NCI-H1105 (cell line): ENCODE results near the gene FAM161A.
"Not testable (repeated sequence)": the region's sequence is repeated elsewhere in the genome, so short reads cannot be mapped to it uniquely, and the experiment has no call there.

Experiments used
- DNase-seq: peaks from one replicate; lab custom pipeline; 2025; lab: John Stamatoyannopoulos, UW

Gene FAM161A

DNA sequence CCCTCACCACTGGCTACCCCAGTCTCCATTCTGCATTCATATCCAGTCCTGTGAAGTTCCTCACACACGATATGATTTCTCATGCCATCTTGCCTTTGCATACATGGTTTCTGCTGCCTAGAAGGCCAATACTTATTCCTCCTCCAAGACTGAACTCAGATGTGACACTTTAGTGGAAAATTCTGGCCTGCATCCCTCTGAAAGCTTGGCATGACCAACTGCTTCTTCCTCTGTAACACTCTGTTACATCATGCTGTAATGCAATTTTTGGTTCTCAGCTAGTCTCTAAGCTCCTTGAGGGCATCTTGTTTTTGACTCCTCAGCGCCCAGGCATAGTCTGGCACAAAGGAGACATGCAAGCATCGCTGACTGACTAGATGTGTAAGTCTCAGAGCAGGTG is 12.6 kb downstream of the FAM161A start:
- no peak for DNase-seq

DNA sequence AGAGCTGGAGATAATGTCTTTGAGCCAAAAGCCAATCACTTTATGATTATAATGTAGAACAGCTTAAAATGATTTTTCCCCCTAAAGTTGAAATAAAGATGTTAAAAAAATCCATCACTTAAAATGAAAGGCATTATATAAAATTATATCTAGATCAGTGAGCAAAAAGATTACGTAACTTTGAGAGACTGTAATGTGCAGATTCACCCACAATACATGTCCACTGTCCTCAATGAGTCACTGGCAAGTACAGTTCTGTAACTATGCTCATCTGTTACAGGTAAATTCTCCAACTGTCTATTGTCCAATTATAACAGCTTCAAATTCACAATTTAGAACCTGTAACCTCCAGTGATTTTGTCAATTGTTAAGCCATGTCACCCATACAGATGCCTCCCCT is 19.0 kb downstream of the FAM161A start:
- DNase-seq, result no peak

DNA sequence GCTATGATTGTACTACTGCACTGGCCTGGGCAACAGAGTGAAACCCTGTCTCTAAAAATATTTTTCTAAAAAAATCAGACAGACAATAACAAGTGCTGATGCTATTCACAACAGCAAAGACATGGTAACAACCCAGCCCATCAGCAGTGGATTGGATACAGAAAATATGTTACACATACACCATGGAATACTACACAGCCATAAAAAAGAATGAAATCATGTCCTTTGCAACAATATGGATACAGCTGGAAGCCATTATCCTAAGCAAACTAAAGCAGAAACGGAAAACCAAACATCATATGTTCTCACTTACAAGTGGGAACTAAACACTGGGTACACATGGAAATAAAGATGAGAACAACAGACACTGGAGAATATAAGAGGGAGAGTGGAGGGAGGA is 19.9 kb downstream of the FAM161A start:
- no peak for DNase-seq

DNA sequence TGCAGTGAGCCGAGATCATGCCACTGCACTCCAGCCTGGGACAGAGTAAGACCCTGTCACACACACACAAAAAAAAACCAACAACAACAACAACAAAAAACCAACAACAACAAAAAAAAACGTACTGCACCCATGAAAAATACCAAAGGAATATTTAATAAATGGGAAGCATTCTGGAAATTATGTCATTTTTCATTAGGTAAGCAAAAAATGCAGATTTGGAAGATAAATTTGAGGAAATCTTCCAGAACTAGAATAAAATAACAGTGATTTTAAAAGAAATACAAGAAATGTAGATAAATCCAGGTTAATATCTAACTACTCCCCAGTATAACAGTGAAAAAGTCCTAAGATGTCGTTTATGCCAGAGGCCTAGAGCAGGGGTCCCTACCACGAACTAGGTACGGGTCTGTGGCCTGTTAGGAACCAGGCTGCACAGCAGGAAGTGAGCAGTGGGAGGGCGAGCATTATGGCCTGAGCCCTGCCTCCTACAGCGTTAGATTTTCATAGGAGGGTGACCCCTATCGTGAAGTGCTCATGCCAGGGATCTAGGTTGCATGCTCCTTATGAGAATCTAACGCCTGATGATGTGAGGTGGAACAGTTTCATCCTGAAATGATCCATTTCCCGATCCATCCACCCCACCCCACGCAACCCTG is 21.5 kb downstream of the FAM161A start:
- no peak for DNase-seq

DNA sequence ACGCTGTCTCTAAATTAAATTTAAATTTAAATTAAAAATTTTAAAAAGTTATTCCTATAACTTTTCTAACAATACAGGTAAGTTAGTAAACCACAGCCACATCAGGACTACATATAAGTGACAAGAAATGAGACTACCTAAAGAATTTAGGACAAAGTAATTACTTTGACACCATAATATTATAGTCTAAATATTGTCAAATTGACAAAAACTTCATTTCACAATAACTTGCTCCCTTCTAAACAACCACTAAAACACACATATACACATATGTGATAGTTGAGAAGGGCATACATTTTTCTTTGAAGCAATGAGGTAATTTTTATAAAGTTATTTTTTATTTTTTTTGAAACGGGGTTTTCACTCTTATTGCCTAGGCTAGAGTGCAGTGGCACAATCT is 31.6 kb downstream of the FAM161A start:
- no peak for DNase-seq

DNA sequence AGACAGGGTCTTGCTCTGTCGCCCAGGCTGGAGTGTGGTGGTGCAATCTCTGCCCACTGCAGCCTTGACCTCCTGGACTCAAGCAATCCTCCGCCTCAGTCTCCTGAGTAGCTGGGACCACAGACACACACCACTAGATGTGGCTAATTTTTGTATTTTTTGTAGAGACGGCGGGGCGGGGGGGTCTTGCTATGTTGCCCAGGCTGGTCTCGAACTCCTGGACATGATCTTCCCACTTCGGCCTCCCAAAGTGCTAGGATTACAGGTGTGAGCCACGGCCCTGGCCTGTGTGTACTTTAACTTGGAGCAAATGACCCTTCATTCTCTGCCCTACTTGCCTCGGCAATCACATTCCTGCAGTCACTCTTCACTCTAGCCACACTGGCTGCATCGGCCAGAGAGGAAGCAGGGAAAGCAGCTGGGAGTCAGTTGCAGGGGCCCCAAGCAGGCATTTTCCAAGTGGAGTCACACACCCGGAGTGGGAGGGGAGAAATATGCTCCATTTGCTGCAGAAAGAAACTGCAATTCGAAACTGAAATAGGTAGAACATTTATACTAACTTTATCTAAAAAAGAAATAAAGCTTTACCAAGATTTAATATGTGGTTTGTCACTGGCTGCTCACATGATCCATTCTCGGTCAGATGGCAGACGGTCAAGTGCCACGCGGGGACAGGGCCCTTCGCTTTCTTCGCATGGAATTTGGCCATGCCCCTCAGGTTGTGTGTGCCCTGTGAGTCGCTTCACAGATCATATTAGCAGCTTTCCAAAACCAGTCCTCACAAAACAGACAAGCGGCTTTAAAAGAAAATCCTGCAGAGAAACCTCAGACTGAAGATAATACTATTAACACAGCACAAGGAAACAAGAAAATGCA is 37.1 kb downstream of the FAM161A start:
- no peak for DNase-seq

DNA sequence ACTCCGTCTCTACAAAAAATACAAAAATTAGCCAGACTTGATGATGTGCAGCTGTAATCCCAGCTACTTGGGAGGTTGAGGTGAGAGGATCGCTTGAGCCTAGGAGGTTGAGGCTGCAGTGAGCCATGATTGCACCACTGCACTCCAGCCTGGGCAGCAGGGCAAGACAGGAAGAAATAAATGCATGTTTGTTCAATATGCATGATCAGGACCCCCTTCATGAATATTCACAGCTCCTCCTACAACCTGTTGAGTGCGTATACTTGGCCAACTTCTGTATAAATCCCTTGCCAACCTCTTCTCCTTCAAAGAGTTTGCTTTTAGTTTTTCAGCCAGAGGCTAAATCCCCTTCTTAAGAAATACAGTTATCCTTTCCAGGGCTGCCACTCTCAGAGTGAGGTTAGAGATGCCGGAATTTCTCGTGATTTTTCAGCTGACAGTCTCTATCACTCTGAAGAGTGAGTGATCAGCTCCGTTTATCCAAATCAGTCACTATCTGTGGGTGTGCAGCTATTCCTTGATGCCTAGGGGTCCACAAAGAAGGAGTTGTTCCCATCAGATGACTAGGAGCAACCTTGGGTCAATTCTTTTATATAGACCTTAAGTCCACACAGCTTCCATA is 39.2 kb downstream of the FAM161A start:
- DNase-seq, result no peak

DNA sequence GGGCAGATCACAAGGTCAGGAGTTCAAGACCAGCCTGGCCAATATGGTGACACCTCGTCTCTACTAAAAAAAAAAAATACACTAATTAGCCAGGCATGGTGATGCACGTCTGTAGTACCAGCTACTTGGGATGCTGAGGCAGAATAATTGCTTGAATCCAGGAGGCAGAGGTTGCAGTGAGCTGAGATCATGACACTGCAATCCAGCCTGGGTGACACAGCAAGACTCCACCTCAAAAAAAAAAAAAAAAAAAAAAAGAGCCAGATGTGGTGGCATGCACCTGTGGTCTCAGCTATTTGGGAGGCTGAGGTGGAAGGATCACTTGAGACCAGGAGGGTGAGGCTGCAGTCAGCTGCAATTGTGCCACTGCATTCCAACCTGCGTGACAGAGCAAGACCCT is 40.5 kb downstream of the FAM161A start:
- DNase-seq, result not testable (repeated sequence)

DNA sequence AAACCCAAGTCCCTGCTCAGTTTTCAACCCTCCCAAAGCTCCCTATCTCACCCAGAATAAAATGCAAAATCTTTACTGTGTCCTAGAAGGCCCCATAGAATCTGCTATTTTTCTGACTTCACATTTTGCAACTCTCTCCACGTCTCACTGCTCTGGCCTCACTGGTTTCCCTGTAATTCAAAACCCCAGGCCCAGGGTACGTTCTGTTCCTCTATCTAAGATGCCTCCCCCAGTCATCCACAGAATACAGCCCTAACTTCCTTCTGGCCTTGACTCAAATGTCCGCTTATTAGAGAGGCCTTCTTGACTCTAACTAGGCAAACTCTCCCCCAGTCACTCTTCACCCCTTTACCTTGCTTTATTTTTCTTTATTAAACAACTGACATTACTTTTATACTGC is 42.0 kb downstream of the FAM161A start:
- DNase-seq, result no peak

DNA sequence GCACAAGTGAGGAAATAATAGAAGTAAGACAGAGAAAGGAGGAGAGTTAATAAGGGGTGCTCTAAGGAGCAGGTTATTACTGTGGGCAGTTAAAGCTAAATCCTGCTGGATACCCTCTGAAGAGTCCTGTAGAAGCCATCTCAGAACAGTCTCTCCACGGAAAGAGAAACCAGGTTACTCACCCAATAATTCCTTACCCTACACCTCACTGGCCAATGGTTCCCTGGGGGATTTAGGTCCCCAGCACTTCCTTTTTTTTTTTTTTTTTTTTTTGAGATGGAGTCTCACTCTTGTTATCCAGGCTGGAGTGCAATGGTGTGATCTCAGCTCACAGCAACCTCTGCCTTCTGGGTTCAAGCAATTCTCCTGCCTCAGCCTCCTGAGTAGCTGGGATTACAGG is 43.7 kb downstream of the FAM161A start:
- DNase-seq, result not testable (repeated sequence)

DNA sequence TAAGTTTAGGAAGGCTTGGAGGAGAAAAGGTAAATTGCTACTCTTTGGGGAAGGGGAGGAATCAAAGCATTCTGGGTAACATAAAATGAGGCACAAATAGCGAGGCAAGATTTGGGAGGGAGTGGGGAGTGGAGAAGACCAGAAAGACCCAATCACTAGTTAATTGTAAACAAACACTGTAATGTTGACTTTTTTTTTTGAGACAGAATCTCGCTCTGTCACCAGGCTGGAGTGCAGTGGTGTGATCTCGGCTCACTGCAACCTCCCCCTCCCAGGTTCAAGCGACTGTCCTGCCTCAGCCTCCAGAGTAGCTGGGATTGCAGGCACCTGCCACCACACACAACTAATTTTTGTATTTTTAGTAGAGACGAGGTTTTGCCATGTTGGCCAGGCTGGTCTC is 45.2 kb downstream of the FAM161A start:
- not testable (repeated sequence) for DNase-seq

DNA sequence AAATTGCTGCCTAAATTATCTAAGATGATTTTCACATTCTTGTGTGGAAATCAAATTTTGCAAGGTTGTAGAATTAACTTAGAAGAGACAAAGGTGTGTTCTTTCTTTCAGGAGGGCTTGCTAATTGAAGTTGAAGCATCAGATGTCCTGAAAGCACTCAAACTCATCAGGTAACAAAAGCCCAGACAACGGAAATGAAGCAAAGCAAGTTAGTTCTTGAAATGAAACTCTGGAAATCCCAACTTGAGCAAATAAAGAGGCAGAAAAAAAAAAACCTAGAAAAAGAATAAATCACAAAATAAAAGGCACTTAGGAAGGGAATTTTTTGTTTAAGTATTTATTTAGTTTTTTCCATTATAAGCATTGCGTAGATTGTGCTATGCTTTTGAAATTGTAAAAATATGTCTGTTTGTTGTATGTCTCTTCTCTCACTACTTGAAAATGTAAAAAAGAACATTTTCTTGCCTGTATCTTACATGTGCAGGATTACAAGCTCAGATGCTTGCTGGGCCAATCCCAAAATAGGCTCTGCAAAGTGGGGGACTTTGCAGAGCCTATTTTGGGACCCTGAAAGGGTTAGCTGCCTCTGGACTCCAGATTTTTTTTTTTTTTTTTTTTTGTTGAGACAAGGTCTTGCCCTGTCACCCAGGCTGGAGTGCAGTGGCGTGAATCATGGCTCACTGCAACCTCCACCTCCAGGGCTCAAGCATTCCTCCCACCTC is 46.7 kb downstream of the FAM161A start:
- no peak for DNase-seq

DNA sequence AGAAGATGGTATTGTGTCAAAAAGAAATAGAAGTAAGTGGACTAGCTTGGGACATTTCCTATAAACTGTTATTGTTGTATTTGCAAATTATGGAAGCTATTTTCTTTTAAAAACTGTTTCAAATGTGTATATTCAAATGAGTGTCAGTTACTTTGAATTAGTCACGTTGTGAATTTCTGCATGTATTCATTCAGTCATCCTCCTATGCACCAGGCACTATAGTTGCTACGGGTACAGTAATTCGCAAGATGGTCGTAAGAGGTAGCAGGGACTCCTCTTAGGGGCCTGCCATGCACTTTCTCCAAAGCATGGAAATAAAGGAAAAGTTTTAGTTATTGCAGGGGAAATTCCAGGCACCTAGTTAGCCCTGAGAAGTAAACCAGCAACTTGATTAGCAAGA is 51.3 kb downstream of the FAM161A start:
- no peak for DNase-seq

DNA sequence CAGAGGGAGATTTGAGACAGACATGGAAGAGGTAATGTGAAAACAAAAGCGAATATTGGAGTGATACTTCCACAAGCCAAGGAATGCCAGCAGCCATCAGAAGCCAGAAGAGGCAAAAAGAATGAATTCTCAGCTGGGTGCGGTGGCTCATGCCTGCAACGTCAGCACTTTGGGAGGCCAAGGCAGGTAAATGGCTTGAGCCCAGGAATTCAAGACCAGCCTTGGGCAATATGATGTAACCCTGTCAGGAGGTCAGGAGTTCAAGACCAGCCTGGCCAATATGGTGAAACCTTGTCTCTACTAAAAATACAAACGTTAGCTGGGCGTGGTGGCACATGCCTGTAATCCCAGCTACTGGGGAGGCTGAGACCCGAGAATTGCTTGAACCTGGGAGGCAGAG is 54.8 kb downstream of the FAM161A start:
- DNase-seq, result no peak

DNA sequence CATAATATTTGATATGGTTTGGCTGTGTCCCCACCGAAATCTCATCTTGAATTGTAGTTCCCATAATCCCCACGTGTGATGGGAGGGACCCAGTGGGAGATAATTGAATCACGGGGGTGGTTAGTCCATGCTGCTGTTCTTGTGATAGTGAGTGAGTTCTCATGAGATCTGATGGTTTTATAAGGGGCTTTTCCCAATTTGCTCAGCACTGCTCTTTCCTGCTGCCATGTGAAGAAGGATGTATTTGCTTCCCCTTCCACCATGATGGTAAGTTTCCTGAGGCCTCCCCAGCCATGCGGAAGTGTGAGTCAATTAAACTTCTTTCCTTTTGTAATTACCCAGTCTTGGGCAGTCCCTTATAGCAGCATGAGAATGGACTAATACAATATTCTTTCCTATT is 56.4 kb downstream of the FAM161A start:
- not testable (repeated sequence) for DNase-seq

DNA sequence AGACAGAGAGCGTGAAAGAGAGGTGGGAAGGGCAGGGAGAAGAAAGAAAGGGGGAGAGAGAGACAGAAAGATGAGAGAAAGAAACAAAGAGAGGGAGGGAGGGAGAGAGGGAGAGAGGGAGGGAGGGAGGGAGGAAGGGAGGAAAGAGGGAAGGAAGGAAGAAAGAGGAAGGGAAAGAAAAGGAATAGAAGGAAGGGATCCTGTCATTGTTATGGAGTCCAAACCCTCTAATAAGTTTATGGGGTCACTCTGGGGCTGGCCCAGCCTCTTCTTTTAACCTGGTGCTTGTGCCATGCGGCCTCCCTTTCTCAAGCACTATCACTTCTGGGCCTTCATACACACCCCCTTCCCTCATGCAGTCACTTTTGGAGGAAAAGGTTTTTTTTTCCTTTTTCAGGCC is 58.5 kb downstream of the FAM161A start:
- DNase-seq, result no peak

DNA sequence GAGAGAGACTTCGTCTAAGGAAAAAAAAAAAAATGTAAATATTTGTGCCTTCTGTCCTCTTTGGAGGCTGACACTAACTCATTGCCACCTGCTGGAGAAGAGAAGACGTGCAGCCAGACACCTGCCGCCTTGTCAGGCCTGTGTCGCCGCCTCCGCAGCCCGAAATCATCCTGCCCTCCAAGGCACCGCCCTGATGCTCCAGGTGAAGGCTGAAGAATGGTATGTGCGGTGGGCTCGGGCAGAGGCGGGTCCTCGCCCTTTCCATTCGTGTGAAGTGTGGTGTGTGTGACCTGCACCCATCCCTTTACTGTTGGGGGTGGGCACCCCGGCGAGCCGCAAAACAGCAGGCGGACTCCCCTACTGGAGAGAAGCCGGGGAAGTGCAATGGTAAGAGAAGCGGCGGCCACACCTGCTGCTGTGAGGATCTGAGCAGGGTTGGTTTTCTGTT is 60.4 kb downstream of the FAM161A start:
- DNase-seq, result no peak

DNA sequence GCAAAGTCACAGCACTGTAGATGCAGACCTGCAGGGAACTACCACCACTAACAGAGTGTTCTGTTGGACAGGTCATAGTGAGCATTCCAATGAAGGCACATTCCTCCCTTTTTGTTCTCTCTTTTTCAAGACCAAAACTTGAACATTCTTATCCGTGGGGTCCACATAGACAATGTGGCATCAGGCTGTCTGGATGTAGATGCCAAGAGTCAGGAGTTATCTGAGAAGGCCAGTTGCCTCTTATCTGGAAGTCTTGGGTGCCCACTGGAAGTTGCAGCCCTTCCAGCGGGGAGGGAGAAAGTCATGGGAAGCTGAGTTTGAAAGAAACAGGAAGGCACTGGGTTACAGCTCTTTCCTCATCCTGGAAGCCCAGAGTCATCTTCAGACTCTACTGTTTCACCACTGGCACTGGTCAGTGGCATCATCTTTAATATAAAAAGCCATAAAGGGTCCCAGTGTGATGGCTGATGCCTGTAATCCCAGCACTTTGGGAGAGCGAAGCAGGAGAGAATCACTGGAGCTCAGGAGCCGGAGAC is 61.4 kb downstream of the FAM161A start:
- no peak for DNase-seq

DNA sequence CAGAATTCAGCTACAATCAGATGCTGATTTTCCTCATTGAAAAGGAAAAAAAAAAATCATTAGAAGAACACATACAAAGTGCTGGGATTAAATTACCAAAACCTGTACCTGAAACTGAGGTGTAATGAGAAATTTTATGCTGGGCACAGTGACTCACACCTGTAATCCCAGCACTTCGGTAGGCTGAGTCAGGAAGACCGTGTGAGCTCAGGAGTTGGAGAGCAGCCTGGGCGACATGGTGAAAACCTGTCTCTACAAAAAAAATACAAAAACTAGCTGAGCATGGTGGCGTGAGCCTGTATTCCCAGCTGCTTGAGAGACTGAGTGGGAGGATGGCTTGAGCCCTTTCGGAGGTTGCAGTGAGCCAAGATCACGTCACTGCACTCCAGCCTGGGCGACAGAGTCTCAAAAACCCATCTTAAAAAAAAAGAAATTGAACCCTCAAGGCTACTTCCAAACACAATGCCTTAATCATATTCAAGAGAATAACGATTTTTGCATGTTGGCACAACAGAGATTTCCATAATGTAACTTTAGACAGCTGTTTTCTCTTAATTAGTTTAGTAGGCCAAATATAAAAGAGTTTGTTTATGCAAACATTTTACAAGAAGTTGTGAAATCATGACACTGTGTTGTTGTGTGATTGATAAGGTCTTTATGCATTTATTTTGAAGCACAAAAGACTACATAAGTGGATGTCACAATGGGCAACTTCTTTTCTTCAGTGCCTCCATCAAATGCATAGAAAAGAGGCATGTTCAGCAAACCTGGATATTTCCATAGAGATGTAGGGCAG is 63.9 kb downstream of the FAM161A start:
- DNase-seq, result no peak

DNA sequence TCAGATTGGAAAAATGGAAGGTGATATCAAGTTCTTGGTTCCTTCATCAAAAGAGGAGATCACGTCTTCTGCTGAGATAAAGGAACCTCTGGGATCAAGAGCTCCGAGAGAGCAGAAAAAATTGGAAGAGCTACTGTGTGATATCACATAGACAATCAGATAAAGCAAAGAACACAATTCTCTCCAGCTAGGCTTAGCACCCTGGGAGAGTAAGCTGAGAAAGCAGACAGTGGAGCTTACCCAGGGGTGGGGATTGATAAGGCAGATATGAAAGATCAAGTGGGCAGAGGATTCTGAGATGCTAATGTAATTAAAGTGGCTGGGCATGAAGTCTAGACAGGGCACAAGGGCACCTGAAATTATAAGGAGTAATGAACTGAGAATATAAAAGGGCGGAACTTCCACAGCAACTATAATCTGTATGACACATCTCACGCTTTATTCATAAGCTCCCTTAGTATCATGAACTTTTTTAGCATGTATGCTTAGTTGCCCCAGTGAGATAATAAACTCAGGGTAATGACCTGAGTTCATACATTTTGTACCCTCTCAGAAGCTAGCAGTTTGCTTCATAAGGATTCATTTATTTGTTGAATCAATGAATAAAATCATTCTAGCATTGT is 65.8 kb downstream of the FAM161A start:
- DNase-seq, result no peak

DNA sequence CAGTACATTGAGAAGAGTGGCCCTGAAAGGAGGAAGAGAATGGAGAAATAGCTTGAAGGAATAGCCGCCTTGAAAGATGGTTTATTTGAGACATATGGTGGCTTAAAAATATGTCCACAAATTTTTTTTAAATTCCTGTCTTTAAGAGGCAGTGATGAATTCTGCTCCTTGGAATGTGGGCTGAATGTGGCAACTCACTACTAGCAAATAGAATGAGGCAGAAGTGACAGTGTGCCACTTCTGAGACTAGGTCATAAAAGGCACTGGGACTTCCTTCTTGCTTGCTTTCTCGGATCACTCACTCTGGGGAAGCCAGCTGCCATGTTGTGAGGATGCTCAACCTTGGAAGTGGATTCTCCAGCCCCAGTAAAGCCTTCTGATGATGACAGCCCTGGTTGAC is 67.0 kb downstream of the FAM161A start:
- no peak for DNase-seq
